Measurements from ENCODE around the gene TRH.
"Not testable (repeated sequence)": the region's sequence is repeated elsewhere in the genome, so short reads cannot be mapped to it uniquely, and the experiment has no call there.

Gene TRH

DNA sequence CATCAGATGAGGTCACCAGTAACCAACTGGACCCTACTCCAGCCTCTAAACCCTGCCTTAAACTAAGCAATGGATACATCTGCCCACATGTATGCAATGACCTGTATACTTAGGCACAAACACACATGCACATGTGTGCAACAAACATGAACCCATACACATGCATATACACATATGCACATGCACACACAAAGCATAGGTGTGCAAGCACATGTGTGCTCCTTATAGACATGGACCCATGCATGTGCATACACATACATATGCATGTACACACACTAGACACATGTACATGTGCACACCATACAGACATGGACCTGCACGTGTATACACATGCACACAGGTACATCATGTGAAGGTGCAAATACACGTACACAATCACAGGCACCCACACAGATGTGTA, 8.6 kb upstream of the TRH start:
- no peak for DNase-seq (ENCODE audit: low spot score)

DNA sequence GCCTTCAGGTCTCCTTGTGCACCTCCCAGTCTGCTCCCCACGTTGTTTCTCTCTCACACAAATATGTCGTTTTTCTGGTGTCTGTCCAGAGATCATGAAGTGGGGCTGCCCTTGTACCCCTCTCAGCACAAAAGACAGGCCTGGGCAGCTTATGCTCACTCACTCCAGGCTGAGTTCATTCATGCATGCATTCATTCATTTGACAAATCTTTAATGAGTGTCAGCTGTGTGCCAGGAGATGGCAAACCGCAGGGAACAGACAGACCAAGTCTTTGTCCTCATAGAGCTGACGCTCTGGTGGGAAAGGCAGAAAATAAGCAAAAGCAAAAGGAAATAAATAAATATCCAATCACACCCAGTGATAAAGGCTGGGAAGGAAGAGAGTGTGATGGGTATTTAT, 7.6 kb upstream of the TRH start:
- DNase-seq (ENCODE audit: low spot score): no peak

DNA sequence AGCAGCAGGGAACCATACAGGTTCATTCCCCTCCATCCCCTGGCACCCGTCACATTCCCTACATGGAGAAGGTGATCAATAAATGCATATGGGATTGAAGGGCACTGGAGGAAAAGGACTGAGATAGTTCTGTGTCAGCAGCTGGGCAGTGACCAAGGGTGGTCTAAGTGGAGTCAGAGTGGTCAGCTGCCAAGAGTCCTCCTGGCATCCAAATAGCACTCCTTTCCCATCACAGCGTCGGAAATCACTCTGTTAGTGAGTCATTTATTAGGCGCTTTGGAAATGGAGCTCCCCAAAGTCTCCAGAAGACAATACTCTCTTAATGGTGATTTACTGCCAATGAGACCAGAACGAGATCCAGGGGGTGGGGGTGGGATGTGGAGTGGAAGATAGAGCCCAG, 6.8 kb upstream of the TRH start:
- DNase-seq (ENCODE audit: low spot score): no peak

DNA sequence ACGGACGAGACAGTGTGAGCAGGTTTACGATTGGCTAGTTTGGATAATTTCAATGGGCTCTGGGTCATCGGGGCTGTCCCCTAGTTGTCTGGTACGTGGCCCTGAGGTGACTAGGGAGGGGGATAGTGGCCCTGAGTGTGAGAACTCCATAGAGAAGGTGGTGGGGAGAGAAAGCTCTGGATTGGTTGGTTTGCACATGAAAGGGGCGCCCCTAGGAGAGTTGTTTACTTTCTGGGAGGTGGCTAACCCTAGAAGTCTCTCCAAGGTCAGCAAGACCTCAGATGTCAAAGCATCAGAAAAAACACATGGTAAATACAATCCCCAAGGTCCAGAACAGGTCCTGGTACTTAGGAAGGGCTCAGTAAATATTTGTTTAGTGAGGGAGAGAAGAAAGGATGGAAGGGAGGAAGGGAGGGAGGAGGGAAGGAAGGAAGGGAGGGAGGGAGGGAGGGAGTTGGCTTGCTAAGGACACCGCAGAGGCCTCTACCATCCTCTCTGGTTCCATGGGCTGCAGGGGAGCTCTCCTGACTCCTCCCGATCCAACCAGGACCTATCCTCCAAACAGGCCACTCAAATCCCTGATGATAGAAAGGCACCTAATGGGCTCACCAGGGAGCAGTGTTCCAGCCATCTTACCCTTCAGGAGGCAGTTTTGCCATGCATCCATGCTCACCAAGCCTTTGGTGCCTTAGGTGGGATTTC, 3.0 kb upstream of the TRH start:
- no peak for DNase-seq (ENCODE audit: low spot score)

DNA sequence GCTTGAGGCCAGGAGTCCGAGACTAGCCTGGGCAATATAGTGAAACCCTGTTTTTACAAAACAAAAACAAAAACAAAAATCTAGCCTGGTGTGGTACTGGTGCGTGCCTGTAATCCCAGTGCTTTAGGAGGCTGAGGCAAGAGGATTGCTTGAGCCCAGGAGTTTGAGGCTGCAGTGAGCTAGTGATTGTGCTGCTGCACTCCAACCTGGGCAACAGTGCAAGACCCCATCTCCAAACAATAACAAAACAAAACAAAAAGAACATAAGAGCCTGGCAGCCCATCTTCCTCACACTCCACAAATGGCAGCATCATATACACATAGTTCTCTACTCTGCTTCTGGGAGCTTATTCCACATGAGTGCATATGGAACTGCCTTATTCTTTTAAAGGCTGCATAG, 2.2 kb upstream of the TRH start:
- no peak for DNase-seq (ENCODE audit: low spot score)

DNA sequence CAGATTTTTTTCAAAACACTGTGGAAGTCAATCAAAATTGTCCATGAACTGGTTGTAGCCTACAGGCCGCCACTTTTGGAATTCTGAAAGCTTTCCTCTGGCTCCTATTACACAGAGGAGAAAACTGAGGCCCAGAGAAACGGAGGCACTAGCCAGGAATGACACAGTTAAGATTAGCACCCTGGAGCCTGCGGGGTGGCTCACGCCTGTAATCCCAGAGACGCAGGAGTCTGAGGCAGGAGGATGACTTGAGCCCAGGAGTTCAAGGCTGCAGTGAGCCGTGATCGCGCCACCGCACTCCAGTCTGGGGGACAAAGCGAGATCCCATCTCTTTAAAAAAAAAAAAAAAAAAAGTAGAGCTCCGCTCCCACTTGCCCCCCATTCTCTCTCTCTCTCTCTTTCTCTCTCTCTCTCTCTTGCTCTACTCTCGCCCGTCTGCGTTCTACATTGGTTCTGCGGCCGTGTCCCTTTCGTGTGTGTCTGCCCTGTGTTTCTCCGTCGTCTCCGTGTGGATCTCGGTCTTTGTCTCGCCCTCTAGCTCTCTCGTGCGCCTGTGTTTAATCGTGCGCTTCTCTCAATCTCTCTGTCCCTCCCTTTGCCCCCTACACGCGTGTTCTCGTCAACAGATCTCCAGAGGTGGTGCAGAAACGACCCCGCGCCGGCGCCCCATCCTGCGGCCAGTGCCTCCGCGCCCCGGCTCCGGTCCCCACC, 512 bp upstream of the TRH start:
- no peak for DNase-seq (ENCODE audit: low spot score)

DNA sequence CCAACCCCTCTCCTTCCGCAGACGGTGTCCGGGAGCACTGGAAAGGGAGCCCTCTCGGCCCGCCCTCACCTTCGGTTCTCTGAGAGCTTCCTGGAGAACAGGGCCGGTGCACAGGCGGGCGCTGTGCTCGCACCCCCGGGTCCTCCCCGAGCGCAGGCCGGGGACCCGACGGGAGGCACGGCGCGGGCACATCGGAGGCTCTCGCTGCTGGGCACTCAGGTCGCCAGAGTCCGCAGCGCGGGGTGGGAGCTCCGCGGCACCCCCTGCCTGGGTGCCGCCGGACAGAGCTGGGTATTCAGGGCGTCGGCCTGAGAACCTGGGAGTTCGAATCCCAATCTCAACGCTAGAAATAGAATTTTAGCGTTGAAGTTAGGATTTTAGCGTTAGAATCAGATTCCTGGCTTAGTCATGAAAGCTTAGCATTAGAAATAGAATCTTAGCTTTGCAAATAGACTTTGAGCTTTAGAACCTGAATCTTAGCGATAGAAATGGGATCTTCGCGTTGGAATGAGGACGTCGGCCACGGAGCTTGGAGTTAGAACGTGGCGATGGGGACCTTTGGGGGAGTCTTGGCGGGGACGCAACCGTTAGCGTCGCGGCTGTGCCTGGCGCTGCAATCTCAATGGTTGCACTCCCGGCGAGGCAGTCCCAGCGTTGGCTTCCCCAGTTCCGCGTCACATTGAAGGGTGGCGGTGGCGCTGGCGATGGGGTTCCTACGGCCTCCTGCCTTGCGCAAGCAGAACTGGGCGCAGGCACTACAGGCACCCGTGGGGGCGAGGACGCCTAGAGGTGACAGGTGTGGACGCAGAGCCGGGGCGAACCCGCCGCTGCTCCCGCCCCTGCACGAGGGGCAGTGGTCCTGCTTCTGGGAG, 549 bp downstream of the TRH start:
- no peak for DNase-seq (ENCODE audit: low spot score)

DNA sequence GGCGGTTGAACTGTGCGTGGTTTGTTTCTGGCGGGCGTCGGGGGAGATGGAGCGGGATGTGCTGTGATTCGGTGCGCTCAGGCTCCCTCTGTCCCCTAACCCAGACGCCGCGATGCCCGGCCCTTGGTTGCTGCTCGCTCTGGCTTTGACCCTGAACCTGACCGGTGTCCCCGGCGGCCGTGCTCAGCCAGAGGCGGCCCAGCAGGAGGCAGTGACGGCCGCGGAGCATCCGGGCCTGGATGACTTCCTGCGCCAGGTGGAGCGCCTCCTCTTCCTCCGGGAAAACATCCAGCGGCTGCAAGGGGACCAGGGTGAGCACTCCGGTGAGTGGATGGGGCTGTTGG, 1.2 kb downstream of the TRH start:
- DNase-seq (ENCODE audit: low spot score): no peak

DNA sequence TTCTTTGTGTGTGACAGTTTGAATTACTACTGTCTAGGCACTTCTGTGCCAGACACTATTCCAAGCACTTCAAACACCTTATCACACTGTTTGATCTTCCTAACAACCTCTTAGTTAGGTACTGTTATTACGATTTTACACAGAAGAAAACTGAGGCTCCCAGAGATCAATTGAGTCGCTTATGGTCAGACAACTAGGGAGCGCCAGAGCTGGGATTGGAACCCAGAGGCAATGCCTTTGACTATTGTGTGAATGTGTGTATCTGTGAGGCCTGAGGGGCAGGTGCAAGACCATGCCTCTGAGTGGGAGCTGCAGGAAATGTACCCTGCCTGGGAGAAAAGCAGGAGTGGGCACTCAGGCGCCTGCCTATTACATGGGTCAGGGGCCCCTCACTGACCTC, 1.8 kb downstream of the TRH start:
- no peak for DNase-seq (ENCODE audit: low spot score)

DNA sequence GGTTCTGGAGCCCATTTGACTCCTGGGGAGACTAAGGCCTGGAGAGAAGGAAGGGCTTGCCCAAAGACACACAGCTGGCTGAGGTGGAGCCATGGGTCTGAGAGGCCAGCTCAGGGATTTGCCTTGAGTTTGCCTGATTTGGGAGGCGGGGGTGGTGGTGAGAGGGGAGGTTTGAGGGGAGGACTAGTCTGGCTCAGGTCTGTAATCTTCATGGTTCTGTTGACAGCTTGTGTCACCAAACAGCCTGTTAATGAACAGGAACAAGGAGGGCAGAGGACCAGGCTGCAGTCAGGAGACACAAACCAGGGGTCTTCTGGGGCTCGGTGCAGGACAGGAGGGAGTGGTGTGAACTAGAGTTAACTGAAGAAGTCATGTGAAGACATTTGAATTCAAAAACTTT, 3.6 kb downstream of the TRH start:
- DNase-seq (ENCODE audit: low spot score): no peak

DNA sequence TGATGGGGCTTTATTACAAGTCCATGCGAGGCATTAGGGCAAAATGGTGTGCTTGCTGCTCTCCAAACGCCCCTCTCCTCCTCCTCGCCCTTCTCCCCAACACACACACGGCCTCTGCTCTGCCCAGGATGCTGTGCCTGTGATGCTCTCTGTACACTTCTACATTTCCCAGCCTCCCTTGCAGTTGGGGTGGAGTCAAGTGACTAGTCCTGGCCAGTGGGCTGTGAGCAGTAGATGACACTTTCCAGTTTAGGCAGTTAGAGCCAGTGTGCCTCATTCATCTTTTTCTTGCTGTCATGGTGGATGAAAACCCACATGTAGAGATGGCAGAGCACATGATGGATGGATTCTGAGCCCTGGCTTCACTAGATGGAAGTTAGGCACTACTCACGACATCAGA, 5.4 kb downstream of the TRH start:
- no peak for DNase-seq (ENCODE audit: low spot score)

DNA sequence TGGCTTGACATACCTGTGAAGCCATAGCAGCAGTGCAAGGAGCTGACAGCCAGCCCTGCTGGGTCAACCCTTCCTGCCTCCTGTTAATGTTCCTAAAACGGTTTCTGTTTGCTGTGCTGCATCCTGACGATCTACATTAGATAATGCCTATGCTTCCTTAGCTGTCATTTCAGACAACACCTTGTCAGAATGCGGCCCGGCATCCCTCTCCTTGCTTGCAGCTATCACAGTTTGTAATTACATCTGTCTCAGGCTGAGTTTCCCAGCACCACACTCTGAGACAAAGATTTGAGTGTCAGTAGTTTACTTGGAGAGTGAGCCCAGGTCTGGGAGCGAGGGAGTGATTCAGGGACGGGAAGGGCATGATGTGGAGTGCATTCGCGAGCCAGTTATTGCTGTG, 9.0 kb downstream of the TRH start:
- DNase-seq (ENCODE audit: low spot score): no peak

DNA sequence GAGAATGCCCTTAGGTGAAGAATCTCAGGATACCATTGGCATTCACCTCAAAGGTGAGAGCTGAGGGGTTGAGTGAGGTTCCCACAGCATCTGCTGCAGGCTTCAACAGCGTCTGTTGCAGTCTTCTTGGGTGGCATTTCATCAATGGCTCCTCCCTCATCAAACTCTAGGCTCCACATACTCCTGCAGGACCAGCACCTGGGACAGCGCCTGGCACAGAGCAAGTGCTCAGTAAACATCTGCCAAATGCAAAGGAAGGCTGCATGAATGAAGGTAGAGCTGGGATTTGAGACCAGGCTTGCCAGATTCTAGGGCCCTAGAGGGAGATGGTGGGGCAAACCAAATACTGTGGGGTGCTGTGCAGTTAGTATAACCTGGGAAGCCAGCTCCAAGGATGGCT, 9.6 kb downstream of the TRH start:
- DNase-seq (ENCODE audit: low spot score): no peak

DNA sequence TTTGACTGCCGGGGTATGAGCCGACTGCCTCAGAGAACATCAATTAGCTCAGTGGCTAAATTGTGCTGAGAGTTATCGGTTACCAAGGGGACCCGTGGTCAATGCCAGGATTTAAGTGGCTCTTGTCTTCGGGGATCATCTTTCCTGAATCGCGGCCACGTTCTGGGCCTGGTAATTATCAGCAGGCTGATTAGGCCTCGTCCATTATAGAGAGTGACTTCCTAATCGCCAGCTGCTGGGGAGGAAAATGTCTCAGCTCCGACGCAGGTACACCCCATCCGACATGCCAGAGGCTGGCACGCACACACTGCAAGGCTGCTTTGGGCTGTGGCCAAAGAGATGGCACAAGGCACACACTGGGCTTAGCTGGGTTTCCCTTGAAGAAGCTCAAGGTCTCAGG, 10.6 kb downstream of the TRH start:
- DNase-seq (ENCODE audit: low spot score): no peak

DNA sequence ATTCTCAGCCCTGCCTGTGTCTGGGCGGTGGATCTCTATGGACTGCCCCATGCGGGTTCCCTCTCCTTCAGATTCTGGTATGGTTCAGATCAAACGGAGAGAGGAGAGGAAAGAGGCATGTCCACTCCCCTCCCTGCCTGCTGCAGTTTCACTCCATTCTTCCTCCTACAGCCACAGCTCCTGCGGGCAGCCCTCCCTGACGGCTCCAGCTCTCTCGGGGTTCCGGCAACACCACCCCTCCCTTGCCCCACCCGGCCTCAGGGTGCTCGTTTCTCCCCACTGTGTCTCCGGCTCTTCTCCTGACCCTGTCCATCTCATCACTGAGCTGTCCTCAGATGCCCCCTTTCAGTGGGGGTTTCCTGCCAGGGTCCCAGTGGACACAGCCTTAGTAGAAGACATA, 13.9 kb downstream of the TRH start:
- DNase-seq (ENCODE audit: low spot score): no peak

DNA sequence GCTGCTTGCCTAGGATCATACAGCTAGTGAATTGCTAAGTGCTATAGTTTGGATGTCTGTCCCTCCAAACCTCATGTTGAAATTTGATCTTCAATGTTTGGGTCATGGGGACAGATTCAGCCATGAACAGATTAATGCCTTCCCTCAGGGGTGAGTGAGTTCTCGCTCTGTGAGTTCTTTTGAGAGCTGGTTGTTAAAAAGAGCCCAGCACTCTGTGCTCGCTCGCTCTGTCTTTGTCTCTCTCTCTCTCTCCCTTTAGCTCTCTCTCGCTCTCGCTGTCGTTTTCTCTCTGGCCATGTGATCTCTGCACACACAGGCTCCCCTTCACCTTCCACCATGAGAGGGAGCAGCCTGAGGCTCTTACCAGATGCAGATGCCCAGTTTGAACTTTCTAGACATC, 14.9 kb downstream of the TRH start:
- no peak for DNase-seq (ENCODE audit: low spot score)

DNA sequence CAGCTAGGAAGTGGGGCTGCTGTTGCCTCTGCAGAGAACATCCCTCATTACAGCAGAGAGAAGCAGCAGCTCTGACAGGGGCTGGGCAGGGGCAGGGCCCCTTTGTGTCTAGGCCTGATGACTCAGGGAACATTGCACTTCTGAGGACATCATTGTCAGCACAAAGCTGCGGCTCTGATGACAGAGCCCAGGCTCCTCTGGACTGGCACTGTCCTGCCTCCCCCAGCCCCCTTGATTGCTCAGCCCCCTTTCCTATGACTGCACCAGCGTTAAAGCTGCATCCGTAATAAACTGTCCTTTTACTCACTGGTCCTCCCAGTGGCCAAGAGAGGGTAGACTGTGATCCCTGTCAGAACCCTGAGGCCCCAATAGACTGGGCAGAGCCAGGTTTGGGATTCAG, 18.3 kb downstream of the TRH start:
- DNase-seq (ENCODE audit: low spot score): no peak

DNA sequence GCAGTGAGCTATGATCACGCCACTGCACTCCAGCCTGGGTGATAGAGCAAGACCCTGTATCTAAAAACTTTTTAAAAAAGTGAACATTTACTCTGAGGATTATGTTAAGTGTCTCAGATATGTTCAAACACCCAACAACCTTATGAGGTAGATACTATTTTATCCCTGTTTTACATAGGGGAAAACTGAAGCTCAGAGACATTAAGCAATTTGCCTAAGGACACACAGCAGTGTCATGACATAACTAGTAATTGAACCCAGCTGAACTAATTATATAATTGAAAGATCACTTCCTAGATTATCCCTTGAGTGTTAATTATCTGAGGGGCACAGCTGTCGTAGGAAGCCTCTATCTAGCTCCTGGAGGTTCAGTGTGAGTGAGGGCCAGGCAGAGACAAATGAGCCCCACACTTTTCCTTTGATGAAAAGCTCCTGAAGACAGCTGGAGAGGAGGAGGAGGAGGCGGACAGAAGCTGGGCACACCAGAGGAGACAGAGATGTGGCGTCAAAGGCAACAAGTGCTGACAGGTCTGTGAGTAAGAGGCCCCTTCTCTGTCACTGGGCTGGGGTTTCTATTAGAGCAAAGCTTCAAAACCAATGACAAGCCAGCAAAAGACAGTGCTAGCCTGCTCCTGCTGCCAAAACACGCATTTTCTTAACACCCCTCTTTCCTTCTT, 20.5 kb downstream of the TRH start:
- DNase-seq (ENCODE audit: low spot score): no peak

DNA sequence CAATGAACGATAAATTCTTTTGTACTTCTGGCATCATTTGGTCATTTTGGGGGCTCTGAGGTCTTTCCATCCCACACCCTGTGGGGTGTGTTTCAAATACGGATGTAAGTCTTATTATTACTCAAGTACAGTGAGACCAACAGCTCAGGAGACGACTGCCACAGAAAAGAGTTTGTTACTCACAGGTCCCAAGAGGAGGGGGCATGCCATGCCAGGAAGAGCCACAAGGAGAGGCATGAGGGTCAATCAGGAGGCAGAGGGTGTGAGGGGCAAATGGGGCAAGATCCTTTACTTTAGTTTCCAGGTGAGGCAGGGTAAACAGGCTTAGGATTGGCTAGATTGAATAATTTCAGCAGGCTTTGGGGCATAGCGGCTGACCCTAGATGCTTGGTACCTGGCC, 21.6 kb downstream of the TRH start:
- DNase-seq (ENCODE audit: low spot score): no peak

DNA sequence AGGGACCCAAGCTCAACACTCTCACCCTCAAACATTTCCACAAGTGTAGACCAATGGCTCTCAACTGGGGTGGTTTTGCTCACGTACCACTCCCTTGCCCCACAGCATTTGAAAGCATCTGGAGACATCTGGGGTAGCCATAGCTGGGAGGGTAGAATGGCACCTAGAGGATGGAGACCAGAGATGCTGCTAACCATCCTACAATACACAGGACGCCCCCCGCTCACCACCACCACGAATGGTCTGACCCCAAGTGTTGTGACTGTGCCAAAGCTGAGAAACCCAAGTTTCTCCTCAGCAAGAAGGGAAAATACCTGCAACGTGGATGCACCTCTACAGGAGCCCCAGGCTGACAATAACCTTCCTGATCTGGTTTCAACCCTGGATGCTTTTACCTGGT, 24.7 kb downstream of the TRH start:
- not testable (repeated sequence) for DNase-seq (ENCODE audit: low spot score)

DNA sequence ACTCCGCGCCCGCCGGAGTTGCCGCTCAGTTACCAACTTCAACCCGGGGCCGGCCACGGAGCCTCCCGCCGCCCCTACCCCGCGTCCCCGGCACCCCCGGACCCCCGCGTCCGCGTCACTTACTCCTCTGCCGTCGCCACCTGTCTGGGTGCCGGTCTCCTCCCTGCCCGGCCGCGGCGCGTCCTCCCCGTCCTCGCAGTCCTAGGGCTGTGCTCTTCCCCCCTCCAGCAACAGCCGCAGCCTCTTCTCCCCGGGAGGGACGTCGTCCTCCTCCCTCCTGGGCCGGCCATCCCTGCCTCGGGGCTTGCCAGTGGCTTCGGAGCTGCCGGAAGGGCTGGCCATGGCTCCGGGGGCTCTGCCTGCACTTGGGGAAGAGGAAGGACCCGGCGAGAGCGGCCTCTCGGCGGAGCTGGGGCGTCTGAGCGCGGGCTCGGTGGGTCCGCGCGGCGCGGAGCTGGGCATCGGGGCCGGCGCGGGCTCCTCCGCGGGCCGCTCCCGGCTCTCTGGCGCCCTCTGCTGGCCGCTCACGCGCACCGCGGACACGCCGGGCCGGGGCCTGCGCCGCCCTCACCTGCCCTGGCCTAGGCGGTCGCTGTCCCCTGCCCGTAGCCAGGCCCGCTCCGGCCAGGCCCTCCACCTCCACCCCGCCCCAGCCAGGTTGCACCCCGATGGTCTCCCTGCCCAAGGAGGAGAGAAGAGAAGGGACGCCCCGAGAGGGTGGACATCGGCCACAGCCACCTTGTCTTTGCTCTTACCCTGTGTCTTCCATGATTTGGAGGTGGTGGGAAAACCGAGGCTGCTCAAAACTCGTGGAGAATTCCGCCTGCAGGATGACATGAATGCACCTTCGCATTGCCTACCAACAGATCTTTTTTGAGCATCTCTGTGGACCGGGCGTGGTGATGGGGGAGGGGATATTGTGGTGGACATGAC, 28.4 kb downstream of the TRH start:
- peak; percentile 56 for DNase-seq (ENCODE audit: low spot score)

DNA sequence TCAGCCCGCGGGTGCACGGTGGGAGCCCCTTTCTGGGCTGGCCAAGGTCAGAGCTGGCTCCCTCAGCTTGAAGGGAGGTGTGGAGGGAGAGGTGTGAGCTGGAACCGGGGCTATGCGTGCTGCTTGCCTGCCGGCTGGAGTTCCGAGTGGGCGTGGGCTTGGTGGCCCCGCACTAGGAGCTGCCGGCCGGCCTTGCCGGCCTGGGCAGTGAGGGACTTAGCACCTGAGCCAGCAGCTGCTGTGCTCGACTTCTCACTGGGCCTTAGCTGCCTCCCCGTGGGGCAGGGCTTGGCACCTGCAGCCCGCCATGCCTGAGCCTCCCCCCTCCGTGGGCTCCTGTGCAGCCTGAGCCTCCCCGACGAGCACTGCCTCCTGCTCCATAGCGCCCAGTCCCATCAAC, 36.0 kb downstream of the TRH start:
- DNase-seq (ENCODE audit: low spot score): no peak
